Stimulated activated CD4-positive, alpha-beta T cell treated with anti-CD3 and anti-CD28 coated beads, Interleukin-12 subunit alpha, Interleukin-12 subunit beta, amount 100 ng/mL, for 48 hours (primary cell): Measurements from ENCODE around the gene RPTOR.
A peak's percentile ranks its signal among the peaks of the same experiment; 100 is the strongest.

ENCODE experiments used
- DNase-seq, 3 donors: peaks; one replicate each; pipeline ENCODE4 v3.0.0-alpha.2; 2020; ENCODE audit warnings: low read depth in 2 of 3, low spot score in 1 of 3

The RPTOR gene

DNA sequence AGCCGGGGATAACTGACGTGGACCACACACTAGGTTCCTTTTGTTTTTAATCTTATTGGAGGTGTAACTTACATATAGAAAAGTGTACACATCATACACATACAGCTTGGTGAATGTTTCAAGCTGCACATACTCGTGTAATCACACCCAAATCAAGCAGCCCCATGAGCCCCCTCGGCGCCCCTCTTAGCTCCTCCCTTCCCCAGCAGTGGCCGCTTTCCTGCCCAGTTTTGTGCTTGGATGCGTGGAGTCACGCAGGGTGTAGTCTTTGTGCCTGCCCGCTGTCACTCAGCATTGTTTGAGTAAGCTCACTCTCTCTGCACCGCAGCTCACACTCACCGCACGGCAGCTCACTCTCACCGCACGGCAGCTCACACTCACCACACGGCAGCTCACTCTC is 295.3 kb downstream of the RPTOR start:
- DNase-seq = no peak

DNA sequence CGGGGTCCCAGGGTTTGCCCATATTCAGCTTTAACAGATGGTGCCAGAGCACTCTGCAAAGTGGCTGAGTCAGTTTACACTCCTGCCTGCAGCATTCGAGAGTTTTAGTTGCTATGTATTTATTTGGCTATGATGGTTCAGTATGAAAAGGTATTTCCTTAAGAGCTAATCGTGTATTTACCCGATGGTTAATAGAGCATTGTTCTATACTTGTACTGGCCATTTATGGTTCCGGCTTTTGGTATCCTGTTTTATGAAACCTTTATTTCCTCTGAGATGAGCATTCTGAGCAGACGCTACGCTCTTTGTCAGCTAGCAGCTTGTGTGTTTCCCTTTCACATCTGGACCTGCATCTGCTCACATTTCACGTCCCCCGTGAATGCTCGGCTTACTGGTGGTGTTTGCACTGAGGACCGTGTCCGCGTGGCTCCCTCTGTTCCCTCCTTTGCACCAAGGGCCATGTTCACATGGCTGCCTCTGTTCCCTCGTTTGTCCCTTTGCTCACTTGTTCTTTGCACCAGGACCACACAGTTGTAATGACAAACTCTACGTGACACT is 297.9 kb downstream of the RPTOR start:
- no peak for DNase-seq

DNA sequence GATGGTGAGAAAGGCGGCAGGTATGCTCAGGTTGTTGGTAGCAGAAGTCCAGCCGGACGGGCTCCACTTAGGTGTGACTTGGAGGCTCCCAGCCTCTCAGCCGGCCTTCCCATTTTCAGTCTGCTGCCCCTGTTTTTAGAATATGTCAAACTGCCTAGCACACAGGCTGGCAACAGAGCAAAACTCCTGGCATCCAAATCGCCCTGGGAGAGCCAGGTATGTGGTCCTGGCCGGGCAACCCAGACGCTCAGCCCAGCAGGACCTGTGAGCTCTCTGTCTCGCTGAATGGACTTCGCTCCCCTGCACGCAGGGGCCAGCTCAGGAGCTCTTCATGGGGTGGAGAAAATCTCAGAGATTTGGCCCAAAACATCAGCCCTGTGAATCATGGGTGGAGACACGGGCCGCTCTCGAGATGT is 299.1 kb downstream of the RPTOR start:
- DNase-seq = no peak

DNA sequence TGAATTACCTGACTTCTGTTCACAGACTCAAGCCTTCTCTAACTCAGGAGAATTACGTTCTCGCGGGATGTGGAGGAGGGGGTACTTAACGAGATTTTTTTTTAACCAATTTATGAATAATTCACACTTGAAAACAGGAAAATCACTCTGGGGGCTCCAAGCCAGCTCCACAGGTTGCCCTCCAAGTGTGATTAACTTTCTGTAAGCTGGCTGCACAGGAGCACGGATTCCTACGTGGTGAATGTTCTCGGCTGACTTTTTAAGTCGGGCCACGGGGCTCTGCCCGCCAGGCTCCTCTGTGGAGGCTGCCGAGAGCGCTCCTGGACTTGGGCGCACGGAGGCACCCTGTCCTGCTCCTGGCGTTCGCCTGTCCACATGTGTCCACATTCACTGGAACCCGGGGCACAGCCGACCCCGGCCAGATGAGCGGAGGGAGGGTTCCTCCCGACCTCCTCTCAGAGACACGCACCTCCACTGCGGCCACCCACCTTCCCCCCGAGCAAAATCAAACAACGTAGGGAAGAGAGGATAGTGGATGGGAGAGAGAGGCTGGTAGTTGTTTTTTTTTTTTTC is 299.9 kb downstream of the RPTOR start:
- DNase-seq = no peak

DNA sequence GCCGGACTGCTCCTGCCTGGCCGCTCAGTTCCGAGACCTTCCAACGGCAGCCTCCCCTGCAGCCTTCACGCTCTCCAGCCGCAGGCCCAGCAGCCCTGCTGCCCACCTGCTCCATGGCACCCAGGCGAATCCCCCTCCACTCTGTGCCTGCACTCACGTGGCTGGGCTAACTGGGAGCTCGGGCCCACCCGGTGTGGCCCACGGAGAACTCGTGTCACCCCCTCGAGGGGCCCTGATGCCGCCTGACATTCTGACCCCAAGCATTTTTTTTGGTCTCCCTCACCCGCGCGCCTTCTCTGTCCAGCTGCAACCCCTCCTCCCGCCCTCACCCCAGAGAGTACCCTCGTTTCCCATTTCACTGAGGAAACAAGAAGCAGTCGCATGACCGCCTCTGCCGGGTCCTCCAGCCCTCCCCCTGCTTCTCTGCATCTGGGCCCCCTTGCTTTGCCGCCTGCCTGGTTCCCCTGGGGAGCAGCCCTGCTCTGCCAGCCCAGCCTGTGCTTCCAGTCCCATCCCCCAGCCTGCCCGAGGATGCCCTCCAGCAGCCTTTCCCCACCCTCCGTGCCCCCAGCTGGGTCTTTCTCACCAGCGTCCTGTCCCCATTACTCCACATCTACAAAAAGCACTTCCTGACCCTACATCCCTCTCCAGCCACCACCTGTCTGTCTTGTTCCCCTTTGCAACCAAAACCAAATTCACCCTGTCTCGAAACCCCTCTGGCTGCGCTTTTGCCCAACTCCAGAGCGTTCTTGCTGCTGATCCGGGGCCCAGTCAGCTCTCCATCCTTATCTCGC is 300.6 kb downstream of the RPTOR start:
- DNase-seq = no peak

DNA sequence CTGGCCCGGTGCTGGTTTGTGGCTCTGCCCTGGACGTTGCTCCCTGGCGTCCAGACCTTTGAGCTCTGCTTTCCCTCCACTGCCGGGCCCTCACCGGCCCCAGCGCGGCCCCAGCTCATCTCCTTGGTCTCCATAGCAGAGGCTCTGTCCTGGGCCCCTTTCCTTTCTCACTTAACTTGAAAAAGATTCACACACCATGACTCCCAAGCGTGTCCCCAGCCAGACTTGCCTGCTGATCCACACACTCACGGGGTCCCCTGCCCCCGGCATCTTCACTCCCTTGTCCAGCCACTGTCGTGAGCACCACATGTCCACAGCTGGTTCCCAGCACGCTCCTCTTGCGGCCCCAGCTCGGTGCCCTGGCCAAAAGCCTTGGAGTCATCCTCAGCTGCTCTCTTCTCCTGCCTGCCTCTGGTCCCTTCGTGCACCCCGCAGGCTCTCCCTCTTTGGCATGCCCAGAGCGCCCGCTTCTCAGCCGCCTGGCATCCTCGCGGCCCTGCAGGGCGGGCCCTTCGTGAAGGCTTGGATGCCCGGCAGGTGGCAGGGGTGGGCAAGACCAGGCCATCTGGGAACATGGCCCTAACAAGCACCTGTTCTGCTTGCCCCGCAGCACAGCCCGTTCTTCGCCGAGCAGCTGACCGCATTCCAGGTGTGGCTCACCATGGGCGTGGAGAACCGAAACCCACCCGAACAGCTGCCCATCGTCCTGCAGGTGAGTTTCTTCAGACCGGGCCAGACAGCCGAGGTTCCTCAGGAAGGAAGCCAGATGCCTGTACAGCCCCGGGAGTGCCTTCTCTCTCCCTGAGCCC is 301.4 kb downstream of the RPTOR start:
- DNase-seq = no peak

DNA sequence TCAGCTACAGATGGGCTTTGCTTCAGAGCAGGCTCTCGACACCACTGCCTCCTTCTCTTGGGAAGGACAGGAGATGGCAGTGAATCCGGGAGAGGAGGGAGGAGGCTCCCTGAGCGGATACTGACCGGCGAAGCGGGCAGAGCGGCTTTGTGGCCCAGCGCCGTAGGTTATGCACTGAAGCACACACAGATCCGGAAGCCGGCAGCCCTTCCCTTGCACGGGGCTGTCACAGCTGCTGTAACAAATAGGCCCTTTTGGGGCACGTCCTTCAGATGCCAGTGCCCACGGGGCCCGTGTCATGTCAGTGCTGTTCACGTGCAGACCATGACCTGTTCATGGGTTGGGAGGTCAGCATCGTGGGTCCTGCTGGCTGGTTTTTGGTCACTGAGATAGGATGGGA is 302.3 kb downstream of the RPTOR start:
- DNase-seq = no peak

DNA sequence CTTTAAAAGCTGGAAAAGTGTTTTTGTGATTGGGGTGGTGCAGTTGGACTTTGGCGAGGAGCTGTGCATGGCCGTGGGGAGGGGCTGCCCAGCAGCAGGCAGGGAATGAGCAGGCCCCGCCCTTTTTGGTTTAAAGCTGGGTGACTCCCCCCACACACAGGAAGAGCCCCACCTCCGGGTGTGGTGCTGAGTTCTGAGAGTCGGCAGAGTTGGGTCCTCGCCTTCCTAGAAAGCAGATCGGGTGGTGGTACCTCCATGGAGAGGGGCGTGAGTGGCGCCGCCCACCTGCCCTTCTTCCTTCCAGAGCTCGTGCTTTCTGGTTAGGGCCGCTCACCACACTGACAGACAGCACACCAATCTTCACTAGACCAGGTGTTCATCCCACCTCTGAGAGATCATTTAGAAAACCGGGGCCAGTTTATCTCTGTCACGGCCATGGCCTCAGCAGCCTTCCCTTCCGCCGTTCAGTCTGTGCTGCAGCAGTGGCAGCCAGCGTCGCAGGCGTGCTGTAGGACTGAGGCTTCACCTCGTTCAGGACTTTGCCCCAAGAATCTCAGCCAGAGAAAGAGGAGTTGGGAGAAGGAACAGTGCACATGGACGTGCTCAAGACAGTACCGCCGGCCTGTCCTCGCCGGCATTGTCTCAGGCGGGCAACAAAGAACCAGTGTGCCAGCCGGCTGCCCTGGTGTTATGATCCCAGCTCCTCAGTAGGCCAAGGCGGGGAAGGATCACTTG is 303.0 kb downstream of the RPTOR start:
- peak; percentile 31 to 37 (median 31) for DNase-seq

DNA sequence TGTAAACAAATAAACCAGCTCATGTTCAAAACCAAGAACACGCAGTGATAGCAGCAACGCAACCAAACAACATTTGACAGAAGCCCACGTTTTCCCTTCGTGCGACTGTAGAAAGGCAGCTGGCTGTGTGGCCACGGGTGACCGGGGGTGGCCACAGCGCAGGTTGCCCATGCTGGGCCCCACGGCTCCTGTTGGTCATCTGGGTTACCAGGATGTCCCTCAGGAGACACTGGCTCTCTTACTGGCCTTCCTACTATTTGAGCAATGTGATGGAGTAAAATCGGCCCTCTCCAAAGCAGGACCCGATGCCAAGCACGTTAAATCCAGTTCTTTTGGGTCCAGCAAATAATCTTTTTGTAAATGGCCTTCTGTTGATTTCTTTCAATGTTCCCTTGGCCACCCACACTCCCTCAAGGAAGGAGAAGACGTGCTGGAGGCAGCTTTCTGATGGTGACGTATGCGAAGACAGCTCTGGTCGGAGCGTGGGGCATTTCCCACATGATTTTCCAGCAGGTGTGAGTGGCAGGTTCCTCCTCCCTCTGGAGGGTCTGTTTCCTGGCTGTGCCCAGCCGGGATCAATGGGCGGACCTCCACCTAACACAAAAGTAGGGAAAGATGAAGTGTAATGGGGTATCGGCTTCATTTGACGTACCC is 303.9 kb downstream of the RPTOR start:
- no peak for DNase-seq

DNA sequence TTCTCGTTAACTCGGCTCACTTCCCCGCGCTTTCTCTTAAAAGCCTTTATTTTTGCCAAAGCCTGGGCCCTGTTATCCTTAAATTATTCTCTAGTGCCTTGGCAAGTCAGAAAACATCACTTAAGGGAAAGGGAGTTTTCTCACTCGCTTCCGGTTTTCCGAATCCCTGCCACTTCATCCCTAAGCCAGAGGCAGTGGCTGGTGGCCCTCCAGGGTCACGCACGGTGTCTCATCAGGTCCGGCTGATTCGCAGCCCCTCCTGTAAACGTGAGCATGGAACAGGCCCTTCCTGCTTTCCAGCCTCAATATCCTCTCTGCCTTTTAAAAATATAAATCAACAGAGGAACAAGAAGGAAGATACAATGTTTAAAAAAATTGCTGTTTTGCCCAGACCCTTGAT is 304.5 kb downstream of the RPTOR start:
- DNase-seq = no peak

DNA sequence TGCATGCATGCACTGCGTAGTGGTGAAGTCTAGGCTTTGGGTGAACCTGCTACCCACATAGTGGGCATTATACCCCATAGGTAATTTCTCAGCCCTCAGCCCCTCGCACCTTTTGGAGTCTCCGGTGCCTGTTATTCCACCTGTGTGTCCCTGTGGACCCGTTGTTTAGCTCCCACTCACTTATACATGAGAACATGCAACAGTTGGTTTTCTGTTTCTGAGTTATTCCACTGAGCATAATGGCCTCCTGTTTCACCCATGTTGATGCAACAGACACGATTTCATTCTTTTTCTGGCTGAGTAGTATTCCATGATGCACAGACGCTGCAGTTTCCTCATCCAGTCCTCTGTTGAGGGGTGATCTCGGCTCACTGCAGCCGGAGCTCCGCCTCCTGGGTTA is 305.5 kb downstream of the RPTOR start:
- no peak for DNase-seq

DNA sequence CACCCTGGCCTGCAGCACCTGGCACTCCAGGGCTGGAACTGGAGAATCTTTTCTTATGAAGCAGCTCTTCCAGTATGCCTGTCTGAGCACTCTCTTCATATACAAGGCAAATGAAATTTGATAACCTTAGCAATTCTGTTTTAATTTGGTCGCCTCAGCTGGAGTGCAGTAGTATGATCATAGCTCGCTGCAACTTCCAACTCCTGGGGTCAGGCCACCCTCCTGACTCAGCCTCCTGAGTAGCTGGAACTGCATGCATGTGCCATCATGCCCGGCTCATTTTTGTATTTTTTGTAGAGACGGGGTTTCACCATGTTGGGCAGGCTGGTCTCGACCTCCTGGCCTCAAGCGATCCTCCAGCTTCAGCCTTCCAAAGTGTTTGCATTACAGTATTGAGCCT is 306.2 kb downstream of the RPTOR start:
- DNase-seq = no peak

DNA sequence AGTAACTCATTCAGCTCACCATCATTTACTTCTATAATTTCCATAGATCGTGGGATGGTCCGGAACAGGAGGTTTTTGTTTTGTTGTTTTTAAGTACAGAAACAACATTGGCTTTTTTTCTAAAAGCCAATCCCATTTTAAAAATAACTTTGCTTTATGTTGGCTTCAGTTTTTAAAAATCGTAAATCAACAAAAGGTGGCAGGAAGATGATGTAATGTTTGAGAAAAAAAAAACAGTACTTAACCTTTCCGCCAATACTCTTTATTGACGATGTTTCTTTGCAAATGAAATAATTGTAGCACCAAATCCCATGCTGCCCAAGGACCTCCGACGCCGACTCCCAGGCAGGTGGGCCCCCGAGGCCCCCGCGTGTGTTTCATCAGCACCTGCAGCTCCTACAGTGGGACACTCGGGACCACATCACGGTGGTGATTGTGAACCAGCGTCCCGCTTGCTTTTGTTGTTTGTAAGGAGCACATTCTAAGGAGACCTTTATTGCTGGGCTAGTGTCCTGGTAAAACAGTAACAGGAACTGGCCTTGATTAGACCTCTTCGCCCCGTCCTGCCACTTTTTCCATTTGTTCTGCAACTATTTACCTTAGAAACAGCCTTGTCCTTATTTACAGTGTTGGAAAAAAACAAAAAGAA is 306.8 kb downstream of the RPTOR start:
- no peak for DNase-seq

DNA sequence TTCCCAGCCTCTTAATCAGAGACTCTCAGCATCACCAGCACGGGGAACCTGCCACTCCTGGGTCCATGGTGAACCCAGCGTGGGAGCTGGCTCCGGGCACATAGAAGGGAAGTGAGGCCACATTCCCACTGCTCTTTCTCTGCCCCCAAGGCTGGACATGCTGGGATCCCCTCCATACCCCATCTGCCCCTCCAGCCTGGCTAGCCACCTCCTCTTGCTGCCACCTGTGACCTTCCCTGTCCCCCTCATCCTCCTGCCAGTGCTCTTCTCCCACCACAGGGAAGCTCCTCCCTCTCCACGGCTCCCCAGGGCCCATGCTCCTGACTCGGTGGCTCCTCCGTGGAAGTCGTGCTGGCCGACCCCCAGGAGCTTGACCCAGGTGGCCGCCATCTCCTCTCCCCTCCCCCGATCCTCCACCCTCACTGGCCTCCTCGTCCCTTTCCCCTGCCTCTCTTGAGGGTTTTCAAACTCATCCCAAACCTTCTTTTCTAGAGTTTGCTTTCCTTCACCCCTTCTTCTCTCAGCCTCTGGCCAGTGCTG is 307.9 kb downstream of the RPTOR start:
- DNase-seq = no peak

DNA sequence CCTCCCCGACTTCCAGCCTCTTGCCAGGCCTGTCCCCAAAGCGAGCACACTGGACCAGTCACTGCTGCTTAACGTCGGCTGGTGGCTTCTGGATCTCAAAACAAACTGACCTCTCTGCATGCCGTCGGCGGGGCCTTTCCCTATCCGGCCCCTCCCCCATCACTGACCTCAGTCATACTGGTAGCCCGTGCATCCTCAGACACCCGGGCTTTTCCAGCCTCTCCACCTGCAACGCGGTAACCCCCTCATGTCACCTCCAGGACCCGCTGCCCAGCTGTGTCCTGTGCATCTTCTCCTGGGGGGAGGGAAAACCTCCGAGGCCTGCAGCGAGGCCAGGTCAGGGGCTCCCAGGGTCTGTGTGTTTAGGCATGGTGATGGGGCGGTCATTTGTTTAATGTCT is 308.4 kb downstream of the RPTOR start:
- no peak for DNase-seq

DNA sequence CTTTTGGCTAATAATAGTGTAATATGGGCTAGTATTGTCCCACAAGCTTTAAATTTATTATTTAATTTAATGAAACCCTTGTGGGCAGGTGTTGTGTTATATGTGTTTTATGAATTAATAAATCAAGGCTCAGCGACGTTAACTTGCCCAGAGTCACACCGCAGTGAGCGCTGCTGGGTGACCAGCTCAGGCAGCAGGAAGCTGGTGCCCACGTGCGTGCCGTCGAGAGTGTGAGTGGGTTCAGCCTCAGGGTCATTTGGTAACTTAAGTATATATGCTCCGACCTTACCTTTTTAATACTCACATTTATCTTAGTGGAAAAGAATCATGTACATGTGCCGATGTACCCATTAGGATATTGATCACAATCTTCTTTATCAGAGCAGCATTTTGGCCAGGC is 309.6 kb downstream of the RPTOR start:
- DNase-seq = no peak

DNA sequence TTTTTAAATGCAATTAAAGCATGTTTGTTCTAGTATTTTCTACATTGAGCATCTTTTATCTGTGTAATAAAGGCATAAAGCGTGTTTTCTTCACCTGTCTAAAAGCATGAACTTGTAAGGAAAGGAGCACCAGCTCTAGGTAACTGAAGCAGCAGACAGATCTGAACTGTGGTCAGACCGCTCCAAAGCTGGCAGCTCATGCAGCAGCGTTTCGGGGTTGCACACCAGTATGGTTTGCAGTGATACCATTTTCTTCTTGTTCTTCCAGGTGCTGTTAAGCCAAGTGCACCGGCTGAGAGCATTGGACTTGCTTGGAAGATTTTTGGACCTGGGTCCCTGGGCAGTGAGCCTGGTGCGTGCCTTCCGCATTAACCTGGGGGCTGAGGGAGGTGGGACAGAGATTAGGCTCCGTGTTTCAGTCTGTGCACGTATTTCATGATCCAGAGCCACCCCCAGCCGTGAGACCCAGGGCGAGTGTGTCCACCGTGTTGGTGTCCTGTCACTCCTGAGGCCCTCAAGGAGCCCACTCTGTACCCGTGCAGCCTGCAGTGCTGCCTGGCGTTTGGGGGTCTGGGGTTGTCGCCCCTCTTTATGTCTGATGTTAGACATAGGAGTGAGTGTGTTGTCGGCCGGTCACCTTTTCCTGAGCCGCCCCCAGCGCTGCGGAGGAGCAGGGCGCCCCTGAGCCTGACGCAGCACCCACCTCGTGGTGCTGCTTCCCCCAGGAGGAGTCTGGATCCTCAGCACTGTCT is 310.7 kb downstream of the RPTOR start:
- no peak for DNase-seq

DNA sequence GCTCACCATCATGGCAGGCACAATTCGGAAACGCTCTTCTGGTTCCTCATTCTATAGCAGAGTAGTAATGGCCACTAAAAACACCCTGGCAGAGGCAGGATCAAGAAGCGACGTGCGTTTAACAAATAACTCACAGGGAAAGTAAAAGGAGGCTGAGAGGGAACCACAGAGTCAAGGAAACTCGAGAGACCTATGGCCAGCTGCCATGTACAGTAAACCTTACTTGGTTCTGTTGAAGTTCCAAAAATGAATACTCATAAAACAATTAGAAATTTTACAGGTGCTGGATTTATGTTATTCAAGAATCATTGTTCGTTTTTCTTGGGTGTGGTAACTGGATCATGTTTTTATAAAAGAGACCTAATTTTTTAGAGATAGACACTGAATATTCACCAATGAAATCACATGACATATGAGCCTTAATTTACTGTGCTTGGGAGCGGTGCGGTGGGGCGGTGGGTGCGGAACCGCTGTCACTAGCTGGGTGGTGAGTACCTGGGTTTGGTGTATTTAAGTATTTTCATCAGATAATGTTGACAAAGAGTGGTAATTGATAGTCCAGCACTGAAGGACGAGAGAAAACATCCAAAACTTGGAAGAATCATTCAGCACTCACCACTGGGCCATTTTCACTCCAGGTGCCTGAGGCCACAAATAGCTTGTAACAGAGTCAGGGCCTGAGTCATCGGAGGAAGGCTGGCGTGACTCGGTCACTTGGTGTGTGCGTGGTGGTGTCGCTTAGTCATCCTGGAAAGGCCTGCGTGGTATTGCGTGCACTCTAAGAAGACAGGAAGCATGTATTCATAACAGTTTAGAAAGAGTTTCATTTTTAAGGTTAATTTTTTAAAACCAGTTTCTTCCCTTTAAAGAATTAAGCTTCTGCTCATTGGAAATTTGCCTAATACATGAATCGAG is 311.6 kb downstream of the RPTOR start:
- DNase-seq = peak; percentile 81 to 86 (median 82)
